Measurements from ENCODE around the gene ABCA7. TPM values are rescaled to one million over a fixed set of nuclear protein-coding genes. Genes with fewer than 3 reads are reported as not detected.
A peak's percentile ranks its signal among the peaks of the same experiment; 100 is the strongest.

ABCA7 gene
- total RNA-seq, 2 experiments from 2014 or later: 92.7 to 95.1 TPM

DNA sequence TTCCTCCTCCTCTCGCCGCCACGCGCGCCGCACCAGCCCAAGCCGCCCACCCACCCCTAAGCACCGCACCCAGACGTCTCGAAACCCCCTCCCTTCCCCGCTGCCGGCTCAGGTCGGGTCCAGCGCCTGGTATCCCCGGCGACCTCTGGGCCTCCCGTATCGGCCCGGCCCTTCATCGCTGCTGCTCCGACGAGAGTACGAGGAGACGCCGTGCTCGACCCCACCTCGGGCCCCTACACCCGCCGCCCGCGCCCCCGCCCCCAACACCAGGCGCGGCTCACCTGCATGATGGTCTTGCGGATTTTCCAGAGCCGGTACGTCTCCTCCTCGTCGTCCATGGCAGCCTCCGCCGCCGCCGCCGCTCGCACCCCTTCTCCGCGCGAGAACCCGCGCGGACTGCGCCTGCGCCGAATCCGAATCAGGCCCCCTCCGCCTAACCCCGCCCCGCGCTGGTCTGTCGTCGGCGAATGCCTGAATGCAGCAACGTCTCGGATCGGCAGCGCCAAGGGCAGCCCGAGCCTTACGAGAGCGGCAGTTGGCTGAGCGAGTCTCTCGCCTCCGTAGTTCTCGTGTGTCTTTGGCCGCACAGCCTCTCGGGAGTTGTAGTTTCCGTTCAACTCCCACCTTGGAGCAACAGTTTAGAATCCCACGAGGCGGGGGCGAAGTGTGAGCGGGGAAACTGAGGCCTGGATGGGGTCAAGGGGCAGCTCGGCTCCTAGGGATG lies 55.2 kb downstream of the ABCA7 start, which contains the start of gene POLR2E:
POLR2E (minus strand) TSS at position 398 of the 724 bp plus-strand sequence; CDS start at position 338, 60 bp downstream.
- Mint-ChIP-seq H3K4me3 (peak within 1 kb of the TSS; percentile 90), H3K4me1 (peaks cover 62% of the 10 kb centered on the region), H3K9me3 (peaks cover 12% of the 10 kb centered on the region), H3K36me3 (ENCODE audit: low read depth) (peaks cover 40% of the 10 kb centered on the region), H3K27ac (peak within 1 kb of the TSS; percentile 92), H3K27me3 (no peaks in the 10 kb centered on the region)
- CTCF ChIA-PET: interaction anchor here (1.0 to 1.5 kb wide), 2 partner anchors 18 to 30 kb away, joined by 3 to 6 read pairs; no protein-coding TSS in a partner anchor
- peak; percentile 98 for DNase-seq
- POLR2A ChIA-PET: interaction anchor here (1.0 to 8.8 kb wide), 7 partner anchors 11 to 98 kb away, joined by 3 to 109 read pairs (median 4); partner anchors contain the start of gene ARHGAP45

GRCh38 chr19:1097810-1098176 lies 57.9 kb downstream of the ABCA7 start:
- peaks cover 73% of the 10 kb centered on the region for H3K4me1 Mint-ChIP-seq
- CTCF ChIA-PET: interaction anchor here (1.2 kb wide), 1 partner anchor 16 kb away, joined by 5 read pairs; no protein-coding TSS in a partner anchor
- no peak overlapping the region for H3K27ac Mint-ChIP-seq
- no peak for DNase-seq
- no peak overlapping the region for H3K4me3 Mint-ChIP-seq
- H3K9me3 Mint-ChIP-seq: peaks cover 12% of the 10 kb centered on the region
- POLR2A ChIA-PET: interaction anchor here (1.1 to 8.8 kb wide), 4 partner anchors 17 to 172 kb away, joined by 3 to 109 read pairs (median 4); partner anchors contain the start of genes ARHGAP45 and CIRBP
- no peaks in the 10 kb centered on the region for H3K27me3 Mint-ChIP-seq
- peaks cover 29% of the 10 kb centered on the region for H3K36me3 Mint-ChIP-seq (ENCODE audit: low read depth)

- peaks cover 23% of the 10 kb centered on the region for H3K36me3 Mint-ChIP-seq (ENCODE audit: low read depth)
- peak overlapping the region; percentile 57 for H3K27ac Mint-ChIP-seq
- ChIA-PET CTCF (interaction anchor here (1.2 kb wide), 1 partner anchor 15 kb away, joined by 5 read pairs; no protein-coding TSS in a partner anchor), POLR2A (interaction anchor here (1.1 to 8.8 kb wide), 4 partner anchors 18 to 171 kb away, joined by 3 to 109 read pairs (median 4); partner anchors contain the start of genes ARHGAP45 and CIRBP)
- H3K27me3 Mint-ChIP-seq: no peaks in the 10 kb centered on the region
- DNase-seq: no peak
- peaks cover 12% of the 10 kb centered on the region for H3K9me3 Mint-ChIP-seq
- H3K4me1 Mint-ChIP-seq: peaks cover 73% of the 10 kb centered on the region
- H3K4me3 Mint-ChIP-seq: no peak overlapping the region
Observed at GRCh38 chr19:1098177-1099051, 58.5 kb downstream of the ABCA7 start.

GRCh38 chr19:1101337-1101698 lies 61.4 kb downstream of the ABCA7 start:
- no peaks in the 10 kb centered on the region for H3K27me3 Mint-ChIP-seq
- peak overlapping the region; percentile 89 for H3K27ac Mint-ChIP-seq
- H3K9me3 Mint-ChIP-seq: peaks cover 12% of the 10 kb centered on the region
- H3K4me1 Mint-ChIP-seq: peaks cover 58% of the 10 kb centered on the region
- H3K4me3 Mint-ChIP-seq: no peak overlapping the region
- POLR2A ChIA-PET: interaction anchor here (1.0 to 8.9 kb wide), 3 partner anchors 16 to 34 kb away, joined by 3 to 104 read pairs (median 31); partner anchors contain the start of gene ARHGAP45
- DNase-seq: no peak
- H3K36me3 Mint-ChIP-seq (ENCODE audit: low read depth): peaks cover 18% of the 10 kb centered on the region
- CTCF ChIA-PET: interaction anchor here (0.8 kb wide), 1 partner anchor 34 kb away, joined by 3 read pairs; the partner anchor contains the start of gene ARHGAP45

DNA sequence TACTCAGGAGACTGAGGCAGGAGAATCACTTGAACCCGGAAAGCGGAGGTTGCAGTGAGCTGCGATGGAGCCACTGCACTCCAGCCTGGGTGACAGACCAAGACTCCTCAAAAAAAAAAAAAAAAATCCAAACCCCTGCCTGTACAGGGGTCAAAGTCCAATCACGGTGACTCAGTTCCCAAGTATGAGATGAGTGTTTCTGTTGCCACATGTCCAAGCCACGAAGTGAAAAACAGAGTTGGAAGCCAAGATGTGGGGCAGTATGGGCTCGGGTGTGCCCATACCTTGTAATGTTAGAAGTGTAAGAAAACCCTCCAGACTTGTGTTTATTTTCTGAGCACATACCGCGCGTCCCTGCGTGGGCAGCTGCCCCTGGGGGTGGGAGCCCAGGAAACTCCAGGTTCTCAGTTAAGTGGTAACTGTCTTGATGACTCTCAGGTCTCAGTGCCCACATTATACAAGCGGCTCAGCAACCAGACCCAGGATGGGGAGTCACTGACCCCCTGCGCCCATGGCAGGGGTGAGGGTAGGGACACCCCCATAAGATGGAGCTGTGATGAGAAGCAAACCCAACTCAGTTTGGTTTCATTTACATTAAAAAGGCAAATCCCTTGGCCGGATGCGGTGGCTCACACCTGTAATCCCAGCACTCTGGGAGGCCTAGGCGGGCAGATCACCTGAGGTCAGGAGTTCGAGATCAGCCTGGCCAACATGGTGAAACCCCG lies 62.7 kb downstream of the ABCA7 start:
- POLR2A ChIA-PET: interaction anchor here (0.6 to 8.9 kb wide), 10 partner anchors 13 to 167 kb away, joined by 3 to 104 read pairs (median 4); partner anchors contain the start of genes ARHGAP45 and CIRBP
- peak; percentile 66 for DNase-seq
- H3K9me3 Mint-ChIP-seq: peaks cover 12% of the 10 kb centered on the region
- H3K4me1 Mint-ChIP-seq: peaks cover 58% of the 10 kb centered on the region
- no peaks in the 10 kb centered on the region for H3K27me3 Mint-ChIP-seq
- peaks cover 25% of the 10 kb centered on the region for H3K36me3 Mint-ChIP-seq (ENCODE audit: low read depth)
- H3K27ac Mint-ChIP-seq: peak overlapping the region; percentile 89
- peak overlapping the region; percentile 61 for H3K4me3 Mint-ChIP-seq
- CTCF ChIA-PET: interaction anchor here (0.7 to 1.0 kb wide), 4 partner anchors 37 to 142 kb away, joined by 3 to 4 read pairs (median 4); no protein-coding TSS in a partner anchor

DNA sequence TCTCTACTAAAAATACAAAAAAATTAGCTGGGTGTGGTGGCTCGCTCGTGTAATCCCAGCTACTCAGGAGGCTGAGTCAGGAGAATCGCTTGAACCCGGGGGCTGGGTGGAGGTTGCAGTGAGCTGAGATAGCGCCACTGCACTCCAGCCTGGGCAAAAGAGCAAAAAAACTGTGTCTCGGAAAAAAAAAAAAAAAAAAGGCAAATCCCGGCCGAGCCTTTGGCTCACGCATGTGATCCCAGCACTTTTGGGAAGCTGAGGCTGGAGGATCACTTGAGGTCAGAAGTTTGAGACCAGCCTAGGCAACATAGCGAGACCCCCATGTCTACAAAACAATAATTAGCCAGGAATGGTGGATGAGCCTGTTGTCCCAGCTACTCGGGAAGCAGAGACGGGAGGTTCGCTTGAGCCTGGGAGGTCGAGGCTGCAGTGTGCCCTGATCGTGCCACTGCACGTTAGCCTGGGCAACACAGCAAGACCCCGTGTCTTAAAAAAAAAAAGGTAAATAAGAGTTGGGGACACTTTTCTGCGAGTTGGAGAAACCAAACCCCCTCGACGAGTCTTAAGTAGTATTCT lies 63.3 kb downstream of the ABCA7 start:
- peaks cover 12% of the 10 kb centered on the region for H3K9me3 Mint-ChIP-seq
- ChIA-PET CTCF (interaction anchor here (0.7 to 1.0 kb wide), 3 partner anchors 38 to 141 kb away, joined by 3 to 4 read pairs (median 4); no protein-coding TSS in a partner anchor), POLR2A (interaction anchor here (0.6 to 8.9 kb wide), 11 partner anchors 12 to 166 kb away, joined by 3 to 104 read pairs (median 5); partner anchors contain the start of genes ARHGAP45 and CIRBP)
- H3K4me1 Mint-ChIP-seq: peaks cover 53% of the 10 kb centered on the region
- peak overlapping the region; percentile 61 for H3K4me3 Mint-ChIP-seq
- peaks cover 23% of the 10 kb centered on the region for H3K36me3 Mint-ChIP-seq (ENCODE audit: low read depth)
- peak overlapping the region; percentile 89 for H3K27ac Mint-ChIP-seq
- DNase-seq: no peak
- no peaks in the 10 kb centered on the region for H3K27me3 Mint-ChIP-seq

DNA sequence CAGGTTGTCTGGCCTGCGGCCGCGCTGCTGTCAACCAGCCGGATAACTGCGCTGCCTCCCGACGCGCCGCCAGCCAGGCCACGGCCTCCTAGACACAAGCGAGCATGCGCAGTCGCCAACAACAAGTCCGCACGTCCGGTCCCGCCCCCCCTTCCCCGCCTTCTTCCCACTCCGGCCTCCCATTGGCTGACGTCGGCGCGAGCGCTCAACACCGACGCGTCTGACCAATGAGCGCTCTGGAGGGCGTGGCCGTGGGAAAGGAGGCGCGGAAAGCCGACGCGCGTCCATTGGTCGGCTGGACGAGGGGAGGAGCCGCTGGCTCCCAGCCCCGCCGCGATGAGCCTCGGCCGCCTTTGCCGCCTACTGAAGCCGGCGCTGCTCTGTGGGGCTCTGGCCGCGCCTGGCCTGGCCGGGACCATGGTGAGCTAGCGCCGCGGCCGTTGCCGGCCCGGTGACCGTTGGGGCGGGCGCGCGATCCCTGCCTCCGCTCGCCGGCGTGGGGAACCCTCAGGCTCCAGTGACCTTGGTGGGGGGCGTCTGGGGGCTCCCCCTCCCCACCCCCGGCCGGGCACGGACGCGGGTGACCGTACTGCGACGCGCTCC lies 63.9 kb downstream of the ABCA7 start, which contains the start of gene GPX4:
GPX4 (plus strand) TSS at position 287 of the 603 bp plus-strand sequence; CDS start at position 337, 50 bp downstream.
- Mint-ChIP-seq H3K27me3 (no peaks in the 10 kb centered on the region), H3K36me3 (ENCODE audit: low read depth) (peaks cover 22% of the 10 kb centered on the region), H3K4me1 (peaks cover 47% of the 10 kb centered on the region), H3K27ac (peak within 1 kb of the TSS; percentile 89), H3K9me3 (peaks cover 10% of the 10 kb centered on the region), H3K4me3 (peak within 1 kb of the TSS; percentile 69)
- CTCF ChIA-PET: interaction anchor here (1.0 kb wide), 1 partner anchor 141 kb away, joined by 4 read pairs; no protein-coding TSS in a partner anchor
- POLR2A ChIA-PET: interaction anchor here (0.6 to 8.9 kb wide), 11 partner anchors 12 to 165 kb away, joined by 3 to 104 read pairs (median 5); partner anchors contain the start of genes ARHGAP45, CIRBP and SBNO2
- peak; percentile 99 for DNase-seq

GRCh38 chr19:1104311-1105007 lies 64.6 kb downstream of the ABCA7 start:
- CTCF ChIA-PET: no interaction called here
- peaks cover 40% of the 10 kb centered on the region for H3K4me1 Mint-ChIP-seq
- peaks cover 6% of the 10 kb centered on the region for H3K9me3 Mint-ChIP-seq
- POLR2A ChIA-PET: interaction anchor here (0.6 to 8.9 kb wide), 10 partner anchors 19 to 165 kb away, joined by 3 to 104 read pairs (median 6); partner anchors contain the start of genes ARHGAP45, CIRBP and SBNO2
- H3K4me3 Mint-ChIP-seq: peak overlapping the region; percentile 69
- DNase-seq: peak; percentile 74
- H3K36me3 Mint-ChIP-seq (ENCODE audit: low read depth): peaks cover 18% of the 10 kb centered on the region
- H3K27me3 Mint-ChIP-seq: no peaks in the 10 kb centered on the region
- H3K27ac Mint-ChIP-seq: peak overlapping the region; percentile 31

DNA sequence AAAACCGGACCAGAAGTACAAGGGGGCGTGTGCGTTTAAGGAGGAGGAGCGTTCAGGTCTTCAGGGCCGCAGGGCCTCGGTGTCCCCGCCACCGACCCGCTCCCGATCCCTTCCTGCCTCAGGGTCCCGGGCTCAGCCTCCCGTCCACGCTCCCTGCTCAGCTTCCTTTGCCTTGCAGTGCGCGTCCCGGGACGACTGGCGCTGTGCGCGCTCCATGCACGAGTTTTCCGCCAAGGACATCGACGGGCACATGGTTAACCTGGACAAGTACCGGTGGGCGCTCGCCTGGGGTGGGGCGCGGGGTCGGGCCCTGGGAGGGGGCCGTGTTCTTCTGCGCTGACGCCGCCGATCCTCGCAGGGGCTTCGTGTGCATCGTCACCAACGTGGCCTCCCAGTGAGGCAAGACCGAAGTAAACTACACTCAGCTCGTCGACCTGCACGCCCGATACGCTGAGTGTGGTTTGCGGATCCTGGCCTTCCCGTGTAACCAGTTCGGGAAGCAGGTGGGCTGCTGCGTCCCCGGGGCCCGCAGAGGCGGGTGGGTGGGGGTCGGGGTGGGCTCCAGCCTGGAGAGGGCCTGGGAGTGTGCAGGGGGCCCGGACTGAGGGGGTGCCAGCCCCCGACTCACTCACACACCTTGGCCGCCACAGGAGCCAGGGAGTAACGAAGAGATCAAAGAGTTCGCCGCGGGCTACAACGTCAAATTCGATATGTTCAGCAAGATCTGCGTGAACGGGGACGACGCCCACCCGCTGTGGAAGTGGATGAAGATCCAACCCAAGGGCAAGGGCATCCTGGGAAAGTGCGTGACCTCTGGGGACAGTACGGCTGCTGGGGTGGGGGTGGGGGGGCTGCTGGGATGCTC lies 65.3 kb downstream of the ABCA7 start:
- ChIA-PET CTCF (no interaction called here), POLR2A (interaction anchor here (0.8 to 8.9 kb wide), 9 partner anchors 10 to 101 kb away, joined by 3 to 104 read pairs (median 5); partner anchors contain the start of genes ARHGAP45 and SBNO2)
- Mint-ChIP-seq H3K36me3 (ENCODE audit: low read depth) (peaks cover 10% of the 10 kb centered on the region), H3K4me1 (peaks cover 34% of the 10 kb centered on the region), H3K9me3 (no peaks in the 10 kb centered on the region), H3K27me3 (no peaks in the 10 kb centered on the region), H3K4me3 (peak overlapping the region; percentile 69), H3K27ac (peak overlapping the region; percentile 31)
- DNase-seq: no peak
